LNCAP (cell line): ENCODE results near the gene SZT2.

Source experiments
- CTCF ChIP-seq: fragments of 450-650 bp; IDR thresholded peaks from 2 replicates; pipeline ENCODE4 v1.5.1; 2017; ENCODE audit warnings: mild to moderate bottlenecking

The SZT2 gene

GRCh38 chr1:43434256-43434655 lies 44.6 kb downstream of the SZT2 start:
- no peak for TF ChIP-seq CTCF

GRCh38 chr1:43435146-43436145 lies 45.7 kb downstream of the SZT2 start:
- TF ChIP-seq CTCF = no peak

- TF ChIP-seq CTCF = no peak
Observed at GRCh38 chr1:43436371-43436770, 46.7 kb downstream of the SZT2 start.

GRCh38 chr1:43437031-43437973 lies 47.6 kb downstream of the SZT2 start:
- TF ChIP-seq CTCF = no peak

- no peak for TF ChIP-seq CTCF
Observed at GRCh38 chr1:43438006-43438405, 48.3 kb downstream of the SZT2 start.

- TF ChIP-seq CTCF = no peak
Observed at GRCh38 chr1:43438576-43438952, 48.9 kb downstream of the SZT2 start.

GRCh38 chr1:43438953-43439581 lies 49.4 kb downstream of the SZT2 start:
- TF ChIP-seq CTCF = no peak
